ENCODE measurements around the gene WDR72.
"Not testable (repeated sequence)": the region's sequence is repeated elsewhere in the genome, so short reads cannot be mapped to it uniquely, and the experiment has no call there.

WDR72 gene

GRCh38 chr15:53759411-53759931, at the start of gene WDR72:
Gene WDR72, minus strand, starts transcription at chr15:53759663. Its CDS starts 26,514 bp downstream, at chr15:53733149.
- peak; percentile 59 for DNase-seq

- DNase-seq: peak; percentile 14
Measured at GRCh38 chr15:53808058-53808706, 48.7 kb upstream of the WDR72 start.

- DNase-seq: no peak
Measured at GRCh38 chr15:53807501-53807900, 48.0 kb upstream of the WDR72 start.

- DNase-seq: no peak
Measured at GRCh38 chr15:53802672-53803071, 43.2 kb upstream of the WDR72 start.

- no peak for DNase-seq
Measured at GRCh38 chr15:53791581-53791980, 32.1 kb upstream of the WDR72 start.

- DNase-seq: no peak
Measured at GRCh38 chr15:53789654-53790375, 30.4 kb upstream of the WDR72 start.

- no peak for DNase-seq
Measured at GRCh38 chr15:53786401-53786800, 26.9 kb upstream of the WDR72 start.

GRCh38 chr15:53785241-53785640, 25.8 kb upstream of the WDR72 start:
- DNase-seq: not testable (repeated sequence)

GRCh38 chr15:53762916-53763315, 3.5 kb upstream of the WDR72 start:
- no peak for DNase-seq

GRCh38 chr15:53758412-53758811, 1.1 kb downstream of the WDR72 start:
- no peak for DNase-seq

GRCh38 chr15:53757906-53758305, 1.6 kb downstream of the WDR72 start:
- DNase-seq: no peak

- DNase-seq: no peak
Measured at GRCh38 chr15:53753813-53754212, 5.7 kb downstream of the WDR72 start.

- DNase-seq: no peak
Measured at GRCh38 chr15:53752406-53752805, 7.1 kb downstream of the WDR72 start.

GRCh38 chr15:53747501-53748068, 11.9 kb downstream of the WDR72 start:
- no peak for DNase-seq

GRCh38 chr15:53746101-53746500, 13.4 kb downstream of the WDR72 start:
- DNase-seq: no peak

GRCh38 chr15:53739651-53740050, 19.8 kb downstream of the WDR72 start:
- no peak for DNase-seq

GRCh38 chr15:53739187-53739586, 20.3 kb downstream of the WDR72 start:
- no peak for DNase-seq

GRCh38 chr15:53721334-53722087, 38.0 kb downstream of the WDR72 start:
- no peak for DNase-seq

GRCh38 chr15:53716909-53717876, 42.3 kb downstream of the WDR72 start:
- DNase-seq: peak; percentile 59

GRCh38 chr15:53713218-53713617, 46.2 kb downstream of the WDR72 start:
- no peak for DNase-seq

GRCh38 chr15:53710906-53711305, 48.6 kb downstream of the WDR72 start:
- DNase-seq: peak; percentile 61

GRCh38 chr15:53709821-53710220, 49.6 kb downstream of the WDR72 start:
- DNase-seq: no peak
